Dedifferentiated amniotic fluid mesenchymal stem cell (primary cell): ENCODE measurements around the gene PCDH12.

Experiments used
- DNase-seq: peaks from one replicate; pipeline ENCODE4 v3.0.0-alpha.2; 2016; ENCODE audit errors: extremely low spot score

PCDH12 gene

GRCh38 chr5:141908796-141909195 lies 49.2 kb downstream of the PCDH12 start:
- no peak for DNase-seq

GRCh38 chr5:141906972-141907371 lies 51.0 kb downstream of the PCDH12 start:
- no peak for DNase-seq

GRCh38 chr5:141906517-141906916 lies 51.5 kb downstream of the PCDH12 start:
- no peak for DNase-seq

GRCh38 chr5:141904551-141904950 lies 53.5 kb downstream of the PCDH12 start:
- DNase-seq: no peak

GRCh38 chr5:141903261-141903660 lies 54.7 kb downstream of the PCDH12 start:
- no peak for DNase-seq

- no peak for DNase-seq
Observed at GRCh38 chr5:141902015-141902814, 55.8 kb downstream of the PCDH12 start.

GRCh38 chr5:141898448-141899049 lies 59.5 kb downstream of the PCDH12 start:
- no peak for DNase-seq

- DNase-seq: no peak
Observed at GRCh38 chr5:141897425-141897824, 60.6 kb downstream of the PCDH12 start.
